ENCODE data around the gene CFAP221.

The CFAP221 gene

DNA sequence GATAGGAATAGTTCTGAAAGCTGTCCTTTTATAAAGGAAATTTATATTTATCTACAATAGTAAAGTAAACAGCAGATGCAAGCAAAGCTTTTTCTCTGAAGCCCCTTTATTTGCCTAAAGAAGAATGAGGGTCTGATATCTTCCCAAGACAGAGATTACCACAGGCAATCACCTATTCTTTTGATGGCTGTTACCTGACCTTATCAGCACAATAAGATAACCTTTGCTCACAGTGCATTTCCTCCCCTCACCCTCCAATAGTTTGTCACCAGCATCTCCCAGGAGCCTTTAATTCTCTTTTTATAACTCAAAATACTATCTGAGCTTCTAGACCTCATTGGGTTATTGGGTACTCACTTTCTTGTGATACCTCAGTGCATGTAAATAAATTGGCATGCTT is 6.5 kb upstream of the CFAP221 start:
- Histone ChIP-seq H3K4me3 (ENCODE audit: low read length) (no peak overlapping the region), H3K4me2 (ENCODE audit: low read depth, low read length) (no peak overlapping the region), H3K79me2 (ENCODE audit: low read length) (no peaks in the 10 kb centered on the region), H3K27me3 (replicated peaks; ENCODE audit: insufficient read depth, low read length) (no peaks in the 10 kb centered on the region), H4K20me1 (ENCODE audit: insufficient read depth, low read length) (no peaks in the 10 kb centered on the region), H3K27ac (ENCODE audit: low read length) (no peak overlapping the region), H2AFZ (ENCODE audit: low read length) (no peak overlapping the region), H3K9me3 (replicated peaks; ENCODE audit: insufficient read depth, low read length) (no peaks in the 10 kb centered on the region), H3F3A (ENCODE audit: insufficient read depth, low read length) (no peaks in the 10 kb centered on the region), H3K36me3 (replicated peaks; ENCODE audit: insufficient read depth, low read length) (no peaks in the 10 kb centered on the region), H3K9ac (ENCODE audit: low read length) (no peak overlapping the region), H3K4me1 (ENCODE audit: low read length) (no peaks in the 10 kb centered on the region), H3K9me2 (replicated peaks; ENCODE audit: insufficient read depth, low read length) (no peaks in the 10 kb centered on the region)
- TF ChIP-seq EZH2phosphoT487 (IDR thresholded peaks at IDR 0.05; ENCODE audit: low read length) (no peak), EZH2 (optimal IDR thresholded peaks at IDR 0.05; ENCODE audit: low read depth, low read length) (no peak)
- TF ChIP-seq, protein P1, sequence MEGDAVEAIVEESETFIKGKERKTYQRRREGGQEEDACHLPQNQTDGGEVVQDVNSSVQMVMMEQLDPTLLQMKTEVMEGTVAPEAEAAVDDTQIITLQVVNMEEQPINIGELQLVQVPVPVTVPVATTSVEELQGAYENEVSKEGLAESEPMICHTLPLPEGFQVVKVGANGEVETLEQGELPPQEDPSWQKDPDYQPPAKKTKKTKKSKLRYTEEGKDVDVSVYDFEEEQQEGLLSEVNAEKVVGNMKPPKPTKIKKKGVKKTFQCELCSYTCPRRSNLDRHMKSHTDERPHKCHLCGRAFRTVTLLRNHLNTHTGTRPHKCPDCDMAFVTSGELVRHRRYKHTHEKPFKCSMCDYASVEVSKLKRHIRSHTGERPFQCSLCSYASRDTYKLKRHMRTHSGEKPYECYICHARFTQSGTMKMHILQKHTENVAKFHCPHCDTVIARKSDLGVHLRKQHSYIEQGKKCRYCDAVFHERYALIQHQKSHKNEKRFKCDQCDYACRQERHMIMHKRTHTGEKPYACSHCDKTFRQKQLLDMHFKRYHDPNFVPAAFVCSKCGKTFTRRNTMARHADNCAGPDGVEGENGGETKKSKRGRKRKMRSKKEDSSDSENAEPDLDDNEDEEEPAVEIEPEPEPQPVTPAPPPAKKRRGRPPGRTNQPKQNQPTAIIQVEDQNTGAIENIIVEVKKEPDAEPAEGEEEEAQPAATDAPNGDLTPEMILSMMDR (IDR thresholded peaks at IDR 0.05; ENCODE audit: low read length), result no peak
- no peak for DNase-seq

DNA sequence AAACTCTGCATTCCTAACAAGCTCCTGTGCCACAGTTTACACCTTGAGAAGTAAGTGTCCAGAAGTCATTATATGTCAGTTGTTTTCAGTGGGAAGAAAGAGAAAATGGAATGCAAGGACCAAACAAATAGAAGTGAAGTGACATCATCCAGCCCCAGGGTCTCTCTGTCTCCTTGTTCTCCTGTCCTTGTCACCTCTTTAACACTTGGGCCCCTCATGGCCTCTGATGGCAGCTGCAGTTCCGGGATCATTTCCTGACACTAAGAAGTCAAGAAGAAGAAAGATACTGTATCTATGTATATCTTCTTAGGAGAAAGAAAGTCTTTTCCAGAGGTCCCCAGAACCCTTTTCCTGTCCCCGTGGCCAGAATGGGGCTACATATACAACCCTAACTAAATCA is 2.8 kb upstream of the CFAP221 start:
- H3K9me3 ChIP-seq (replicated peaks; ENCODE audit: insufficient read depth, low read length), result no peaks in the 10 kb centered on the region

DNA sequence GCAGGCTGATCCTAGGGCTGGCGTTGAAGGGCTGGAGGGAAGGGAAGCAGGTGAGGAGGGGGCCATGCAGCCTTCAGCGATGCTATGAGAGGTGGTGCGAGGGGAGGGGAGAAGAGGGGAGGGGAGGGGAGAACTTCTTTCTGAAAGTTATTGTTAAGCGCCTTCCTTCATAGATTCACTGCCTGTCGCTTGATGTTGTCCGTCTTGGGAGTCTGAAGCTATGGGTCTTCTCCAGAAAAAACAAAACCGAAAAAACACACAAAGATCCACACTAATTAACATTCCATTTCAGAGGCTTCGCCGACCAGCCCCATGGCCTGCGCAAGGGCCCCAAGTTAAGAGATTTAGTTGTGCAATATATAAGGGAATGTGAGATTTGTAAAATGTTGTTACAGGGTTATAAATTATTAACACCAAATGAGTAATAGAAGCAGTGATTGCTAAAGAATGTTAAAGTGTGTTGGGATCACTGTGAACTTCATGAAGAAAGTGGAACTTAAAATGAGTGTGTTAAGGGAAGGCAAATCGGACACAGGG is 758 bp downstream of the CFAP221 start:
- H3K9ac ChIP-seq (ENCODE audit: low read length), result no peak overlapping the region
- no peaks in the 10 kb centered on the region for H3K4me1 ChIP-seq (ENCODE audit: low read length)
- no peaks in the 10 kb centered on the region for H4K20me1 ChIP-seq (ENCODE audit: insufficient read depth, low read length)
- DNase-seq, result no peak
- no peaks in the 10 kb centered on the region for H3K79me2 ChIP-seq (ENCODE audit: low read length)
- H2AFZ ChIP-seq (ENCODE audit: low read length), result peak overlapping the region; percentile 72; the same call in 1 of the 2 replicates
- no peaks in the 10 kb centered on the region for H3K9me2 ChIP-seq (replicated peaks; ENCODE audit: insufficient read depth, low read length)
- peak overlapping the region; percentile 89; the same call in 1 of the 2 replicates for H3K4me2 ChIP-seq (ENCODE audit: low read depth, low read length)
- peak overlapping the region; percentile 79; the same call in 1 of the 2 replicates for H3K4me3 ChIP-seq (ENCODE audit: low read length)
- H3K9me3 ChIP-seq (replicated peaks; ENCODE audit: insufficient read depth, low read length), result no peaks in the 10 kb centered on the region
- TF ChIP-seq EZH2 (optimal IDR thresholded peaks at IDR 0.05; ENCODE audit: low read depth, low read length), result no peak
- TF ChIP-seq, protein P1 (IDR thresholded peaks at IDR 0.05; ENCODE audit: low read length), result no peak
- no peak for TF ChIP-seq EZH2phosphoT487 (IDR thresholded peaks at IDR 0.05; ENCODE audit: low read length)
- no peaks in the 10 kb centered on the region for H3K36me3 ChIP-seq (replicated peaks; ENCODE audit: insufficient read depth, low read length)
- H3F3A ChIP-seq (ENCODE audit: insufficient read depth, low read length), result no peaks in the 10 kb centered on the region
- no peak overlapping the region for H3K27ac ChIP-seq (ENCODE audit: low read length)
- H3K27me3 ChIP-seq (replicated peaks; ENCODE audit: insufficient read depth, low read length), result peaks cover 8% of the 10 kb centered on the region; the same call in 1 of the 2 replicates

More for the DNA sequence above, 2.8 kb upstream of the CFAP221 start:
- Histone ChIP-seq H3K27me3 (replicated peaks; ENCODE audit: insufficient read depth, low read length) (peaks cover 8% of the 10 kb centered on the region; the same call in 1 of the 2 replicates), H3K9ac (ENCODE audit: low read length) (no peak overlapping the region), H3K27ac (ENCODE audit: low read length) (no peak overlapping the region), H2AFZ (ENCODE audit: low read length) (no peak overlapping the region), H3K4me3 (ENCODE audit: low read length) (no peak overlapping the region), H3K79me2 (ENCODE audit: low read length) (no peaks in the 10 kb centered on the region), H3K36me3 (replicated peaks; ENCODE audit: insufficient read depth, low read length) (no peaks in the 10 kb centered on the region), H3K9me2 (replicated peaks; ENCODE audit: insufficient read depth, low read length) (no peaks in the 10 kb centered on the region), H3K4me1 (ENCODE audit: low read length) (no peaks in the 10 kb centered on the region), H3K4me2 (ENCODE audit: low read depth, low read length) (no peak overlapping the region), H3F3A (ENCODE audit: insufficient read depth, low read length) (no peaks in the 10 kb centered on the region), H4K20me1 (ENCODE audit: insufficient read depth, low read length) (no peaks in the 10 kb centered on the region)
- TF ChIP-seq EZH2 (optimal IDR thresholded peaks at IDR 0.05; ENCODE audit: low read depth, low read length) (no peak), EZH2phosphoT487 (IDR thresholded peaks at IDR 0.05; ENCODE audit: low read length) (no peak)
- TF ChIP-seq, protein P1 (IDR thresholded peaks at IDR 0.05; ENCODE audit: low read length), result no peak
- DNase-seq, result no peak
